ENCODE results near the gene EPHA2. TPM values are rescaled to one million over a fixed set of nuclear protein-coding genes. Genes with fewer than 3 reads are reported as not detected.

The EPHA2 gene
- total RNA-seq, 2 donors from 2014 or later, result 20.3 to 32.9 TPM

- ATAC-seq (ENCODE audit: insufficient number of reproducible peaks, low FRiP score, low read depth) (no peak), DNase-seq (ENCODE audit: low spot score) (no peak)
- TF ChIP-seq CTCF (IDR thresholded peaks at IDR 0.05), result no peak
- H3K27ac ChIP-seq, result no peak overlapping the region
- H3K9me3 ChIP-seq, result no peaks in the 10 kb centered on the region
- H3K4me3 ChIP-seq, result no peak overlapping the region
- H3K36me3 ChIP-seq, result no peaks in the 10 kb centered on the region
- no peaks in the 10 kb centered on the region for H3K27me3 ChIP-seq (replicated peaks; ENCODE audit: insufficient read depth)
- peaks cover 3 to 18% of the 10 kb centered on the region in 2 donors for H3K4me1 ChIP-seq (ENCODE audit: control insufficient read depth in 1 of 2, low read depth in 2 of 2)
Observed at GRCh38 chr1:16116625-16117024, 39.2 kb downstream of the EPHA2 start.

- Histone ChIP-seq H3K36me3 (no peaks in the 10 kb centered on the region), H3K4me1 (ENCODE audit: control insufficient read depth in 1 of 2, low read depth in 2 of 2) (peaks cover 3 to 19% of the 10 kb centered on the region in 2 donors), H3K9me3 (no peaks in the 10 kb centered on the region), H3K27ac (no peak overlapping the region), H3K27me3 (replicated peaks; ENCODE audit: insufficient read depth) (no peaks in the 10 kb centered on the region), H3K4me3 (no peak overlapping the region)
- no peak for ATAC-seq (ENCODE audit: insufficient number of reproducible peaks, low FRiP score, low read depth)
- TF ChIP-seq CTCF (IDR thresholded peaks at IDR 0.05), result no peak
- DNase-seq (ENCODE audit: low spot score), result no peak
Observed at GRCh38 chr1:16116002-16116401, 39.9 kb downstream of the EPHA2 start.

- no peak for TF ChIP-seq CTCF (IDR thresholded peaks at IDR 0.05)
- H3K4me3 ChIP-seq, result no peak overlapping the region
- no peaks in the 10 kb centered on the region for H3K36me3 ChIP-seq
- no peaks in the 10 kb centered on the region for H3K27me3 ChIP-seq (replicated peaks; ENCODE audit: insufficient read depth)
- H3K27ac ChIP-seq, result no peak overlapping the region
- no peak for ATAC-seq (ENCODE audit: insufficient number of reproducible peaks, low FRiP score, low read depth)
- no peak for DNase-seq (ENCODE audit: low spot score)
- H3K4me1 ChIP-seq (ENCODE audit: control insufficient read depth in 1 of 2, low read depth in 2 of 2), result peaks cover 3 to 19% of the 10 kb centered on the region in 2 donors
- no peaks in the 10 kb centered on the region for H3K9me3 ChIP-seq
Observed at GRCh38 chr1:16115468-16115983, 40.3 kb downstream of the EPHA2 start.

- H3K4me1 ChIP-seq (ENCODE audit: control insufficient read depth in 1 of 2, low read depth in 2 of 2), result peaks cover 3 to 19% of the 10 kb centered on the region in 2 donors
- H3K4me3 ChIP-seq, result no peak overlapping the region
- H3K36me3 ChIP-seq, result no peaks in the 10 kb centered on the region
- H3K9me3 ChIP-seq, result no peaks in the 10 kb centered on the region
- no peaks in the 10 kb centered on the region for H3K27me3 ChIP-seq (replicated peaks; ENCODE audit: insufficient read depth)
- TF ChIP-seq CTCF (IDR thresholded peaks at IDR 0.05), result no peak
- DNase-seq (ENCODE audit: low spot score) (no peak), ATAC-seq (ENCODE audit: insufficient number of reproducible peaks, low FRiP score, low read depth) (no peak)
- H3K27ac ChIP-seq, result no peak overlapping the region
Observed at GRCh38 chr1:16114527-16115467, 41.1 kb downstream of the EPHA2 start.
